Caki2 (cell line): Measurements from ENCODE around the gene MAST4. TPM values are rescaled to one million over a fixed set of nuclear protein-coding genes. Genes with fewer than 3 reads are reported as not detected.
A peak's percentile ranks its signal among the peaks of the same experiment; 100 is the strongest.

Experiments used
- DNase-seq: peaks from one replicate; pipeline ENCODE4 v3.0.0-alpha.2; 2015; ENCODE audit warnings: low read depth
- in situ Hi-C: cut with HindIII; loops from 2 replicates; pipeline ENCODE4 v1.10.0; 2016; ENCODE audit warnings: low sequenced_read_pairs, low pct_unique_long_range_greater_than_20kb, mixed read lengths
- total RNA-seq: library from RNA; depleted of rRNA; stranded (reverse); fragments of >200 nt; shearing (Covaris generic); gene quantifications from 2 replicates; pipeline ENCODE4 v1.2.3, GENCODE V29; 2014; ENCODE audit warnings: low replicate concordance

The MAST4 gene
- total RNA-seq, 1 experiment from 2014 or later: not detected

GRCh38 chr5:66597183-66597757 is 1.1 kb downstream of the MAST4 start:
- DNase-seq: peak; percentile 4

GRCh38 chr5:66602621-66603020 is 6.4 kb downstream of the MAST4 start:
- no peak for DNase-seq
- in situ Hi-C loops: no loop called here

More at GRCh38 chr5:66597183-66597757, 1.1 kb downstream of the MAST4 start:
- in situ Hi-C loops: no loop called here

- no peak for DNase-seq
- in situ Hi-C loops: no loop called here
Observed at GRCh38 chr5:66603164-66603563, 7.0 kb downstream of the MAST4 start.

- in situ Hi-C loops: no loop called here
- no peak for DNase-seq
Observed at GRCh38 chr5:66603881-66604280, 7.7 kb downstream of the MAST4 start.

GRCh38 chr5:66606713-66607112 is 10.5 kb downstream of the MAST4 start:
- DNase-seq: no peak
- in situ Hi-C loops: no loop called here

GRCh38 chr5:66608501-66608900 is 12.3 kb downstream of the MAST4 start:
- in situ Hi-C loops: no loop called here

GRCh38 chr5:66609615-66610014 is 13.4 kb downstream of the MAST4 start:
- DNase-seq: no peak
- in situ Hi-C loops: no loop called here

More at GRCh38 chr5:66608501-66608900, 12.3 kb downstream of the MAST4 start:
- DNase-seq: no peak

GRCh38 chr5:66612226-66612625 is 16.0 kb downstream of the MAST4 start:
- no peak for DNase-seq
- in situ Hi-C loops: no loop called here

- in situ Hi-C loops: no loop called here
- no peak for DNase-seq
Observed at GRCh38 chr5:66615136-66615535, 18.9 kb downstream of the MAST4 start.

- in situ Hi-C loops: no loop called here
- no peak for DNase-seq
Observed at GRCh38 chr5:66615894-66616293, 19.7 kb downstream of the MAST4 start.

- in situ Hi-C loops: no loop called here
- no peak for DNase-seq
Observed at GRCh38 chr5:66616520-66617225, 20.5 kb downstream of the MAST4 start.

- no peak for DNase-seq
Observed at GRCh38 chr5:66617226-66617861, 21.2 kb downstream of the MAST4 start.

GRCh38 chr5:66617991-66618768 is 22.0 kb downstream of the MAST4 start:
- no peak for DNase-seq
- in situ Hi-C loops: no loop called here

More at GRCh38 chr5:66617226-66617861, 21.2 kb downstream of the MAST4 start:
- in situ Hi-C loops: no loop called here

GRCh38 chr5:66620711-66621110 is 24.5 kb downstream of the MAST4 start:
- in situ Hi-C loops: no loop called here
- DNase-seq: no peak

GRCh38 chr5:66621146-66621545 is 25.0 kb downstream of the MAST4 start:
- no peak for DNase-seq

GRCh38 chr5:66621736-66622135 is 25.5 kb downstream of the MAST4 start:
- no peak for DNase-seq
- in situ Hi-C loops: no loop called here

More at GRCh38 chr5:66621146-66621545, 25.0 kb downstream of the MAST4 start:
- in situ Hi-C loops: no loop called here

GRCh38 chr5:66628561-66628960 is 32.4 kb downstream of the MAST4 start:
- no peak for DNase-seq
- in situ Hi-C loops: no loop called here

- in situ Hi-C loops: no loop called here
- DNase-seq: no peak
Observed at GRCh38 chr5:66629446-66629845, 33.3 kb downstream of the MAST4 start.

- no peak for DNase-seq
- in situ Hi-C loops: no loop called here
Observed at GRCh38 chr5:66633754-66634153, 37.6 kb downstream of the MAST4 start.
